ENCODE data around the gene BABAM2. TPM values are rescaled to one million over a fixed set of nuclear protein-coding genes. Genes with fewer than 3 reads are reported as not detected.
"Not testable (repeated sequence)": the region's sequence is repeated elsewhere in the genome, so short reads cannot be mapped to it uniquely, and the experiment has no call there.

The BABAM2 gene
- total and polyA plus RNA-seq, 5 donors, result 45.2 to 65.2 (median 64.0) TPM

DNA sequence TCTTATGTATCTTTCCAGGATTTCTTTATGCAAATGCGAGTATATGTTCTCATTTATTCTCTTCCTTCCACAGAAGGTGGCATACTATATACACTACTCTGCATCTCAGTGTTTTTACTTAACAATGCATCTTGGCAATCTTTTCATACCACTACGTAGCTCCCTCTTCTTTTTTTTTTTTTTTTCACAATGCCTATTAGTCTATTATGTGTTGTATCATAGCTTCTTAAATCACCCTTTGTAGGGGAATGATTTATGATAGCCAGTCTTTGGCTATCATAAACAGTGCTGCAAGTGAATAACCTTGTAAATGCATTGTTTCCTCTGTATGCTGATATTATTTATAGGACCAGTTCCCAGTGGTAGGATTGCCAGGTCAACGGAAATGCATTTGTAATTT is 204.2 kb downstream of the BABAM2 start:
- Histone ChIP-seq H3K27ac (ENCODE audit: low read length) (no peak overlapping the region), H3K4me3 (ENCODE audit: low read length) (no peak overlapping the region), H3K4me1 (ENCODE audit: control insufficient read depth, insufficient read depth, low read length) (no peaks in the 10 kb centered on the region), H3K9me3 (ENCODE audit: control insufficient read depth, low read length) (no peaks in the 10 kb centered on the region), H3K27me3 (ENCODE audit: control insufficient read depth, insufficient read depth) (no peaks in the 10 kb centered on the region)
- no peak for DNase-seq
- ATAC-seq, result no peak
- 92% methylated on average over 3 of the region's 3 CpGs for WGBS
- intact Hi-C loops (cut with DNase I), result no loop called here

- no peaks in the 10 kb centered on the region for H3K9me3 ChIP-seq (ENCODE audit: control insufficient read depth, low read length)
- no peaks in the 10 kb centered on the region for H3K27me3 ChIP-seq (ENCODE audit: control insufficient read depth, insufficient read depth)
- H3K27ac ChIP-seq (ENCODE audit: low read length), result no peak overlapping the region
- 98% methylated on average over 2 of the region's 2 CpGs for WGBS
- DNase-seq (no peak), ATAC-seq (no peak)
- intact Hi-C loops (cut with DNase I), result no loop called here
- no peaks in the 10 kb centered on the region for H3K4me1 ChIP-seq (ENCODE audit: control insufficient read depth, insufficient read depth, low read length)
- no peak overlapping the region for H3K4me3 ChIP-seq (ENCODE audit: low read length)
Observed at GRCh38 chr2:28095622-28096021, 205.1 kb downstream of the BABAM2 start.

DNA sequence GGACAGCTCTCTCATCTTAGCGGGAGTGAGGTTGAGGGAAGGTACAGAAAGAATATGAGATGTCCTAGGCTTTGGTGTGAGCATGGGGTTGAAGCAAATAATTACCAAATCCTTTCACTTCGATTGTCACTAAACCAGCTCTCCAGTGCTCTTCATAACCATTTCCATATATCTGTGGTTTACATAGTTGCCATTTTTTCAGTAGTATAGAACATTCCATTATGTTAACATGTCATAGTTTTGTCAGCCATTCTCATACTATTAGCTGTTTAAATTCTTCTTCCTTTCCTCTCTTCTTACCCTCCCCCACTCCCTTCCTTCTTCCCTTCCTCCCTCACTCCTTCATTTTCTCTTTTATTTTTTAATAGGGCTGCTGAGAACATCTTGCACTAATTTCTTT is 205.9 kb downstream of the BABAM2 start:
- no peaks in the 10 kb centered on the region for H3K9me3 ChIP-seq (ENCODE audit: control insufficient read depth, low read length)
- DNase-seq (no peak), ATAC-seq (no peak)
- H3K4me3 ChIP-seq (ENCODE audit: low read length), result no peak overlapping the region
- 95% methylated on average over 2 of the region's 2 CpGs for WGBS
- no peaks in the 10 kb centered on the region for H3K27me3 ChIP-seq (ENCODE audit: control insufficient read depth, insufficient read depth)
- intact Hi-C loops (cut with DNase I), result no loop called here
- H3K27ac ChIP-seq (ENCODE audit: low read length), result no peak overlapping the region
- no peaks in the 10 kb centered on the region for H3K4me1 ChIP-seq (ENCODE audit: control insufficient read depth, insufficient read depth, low read length)

GRCh38 chr2:28098501-28099225 is 208.1 kb downstream of the BABAM2 start:
- ATAC-seq, result no peak
- WGBS, result 77% methylated on average over 4 of the region's 4 CpGs
- no peaks in the 10 kb centered on the region for H3K9me3 ChIP-seq (ENCODE audit: control insufficient read depth, low read length)
- H3K27ac ChIP-seq (ENCODE audit: low read length), result no peak overlapping the region
- H3K4me1 ChIP-seq (ENCODE audit: control insufficient read depth, insufficient read depth, low read length), result peaks cover 3% of the 10 kb centered on the region
- intact Hi-C loops (cut with DNase I), result no loop called here
- H3K4me3 ChIP-seq (ENCODE audit: low read length), result no peak overlapping the region
- DNase-seq, result no peak
- no peaks in the 10 kb centered on the region for H3K27me3 ChIP-seq (ENCODE audit: control insufficient read depth, insufficient read depth)

GRCh38 chr2:28101123-28101522 is 210.6 kb downstream of the BABAM2 start:
- DNase-seq, result no peak
- H3K9me3 ChIP-seq (ENCODE audit: control insufficient read depth, low read length), result no peaks in the 10 kb centered on the region
- intact Hi-C loops (cut with DNase I), result no loop called here
- H3K4me1 ChIP-seq (ENCODE audit: control insufficient read depth, insufficient read depth, low read length), result peaks cover 3% of the 10 kb centered on the region
- H3K27me3 ChIP-seq (ENCODE audit: control insufficient read depth, insufficient read depth), result no peaks in the 10 kb centered on the region
- no peak overlapping the region for H3K27ac ChIP-seq (ENCODE audit: low read length)
- WGBS, result 77% methylated on average over 2 of the region's 2 CpGs
- no peak overlapping the region for H3K4me3 ChIP-seq (ENCODE audit: low read length)
- ATAC-seq, result no peak

GRCh38 chr2:28101892-28102291 is 211.4 kb downstream of the BABAM2 start:
- Histone ChIP-seq H3K9me3 (ENCODE audit: control insufficient read depth, low read length) (no peaks in the 10 kb centered on the region), H3K4me3 (ENCODE audit: low read length) (peak overlapping the region; percentile 33), H3K4me1 (ENCODE audit: control insufficient read depth, insufficient read depth, low read length) (peaks cover 3% of the 10 kb centered on the region), H3K27me3 (ENCODE audit: control insufficient read depth, insufficient read depth) (no peaks in the 10 kb centered on the region), H3K27ac (ENCODE audit: low read length) (no peak overlapping the region)
- ATAC-seq (peak; percentile 74 to 80), DNase-seq (no peak)
- 39% methylated on average over 3 of the region's 3 CpGs for WGBS
- intact Hi-C loops (cut with DNase I), result no loop called here

DNA sequence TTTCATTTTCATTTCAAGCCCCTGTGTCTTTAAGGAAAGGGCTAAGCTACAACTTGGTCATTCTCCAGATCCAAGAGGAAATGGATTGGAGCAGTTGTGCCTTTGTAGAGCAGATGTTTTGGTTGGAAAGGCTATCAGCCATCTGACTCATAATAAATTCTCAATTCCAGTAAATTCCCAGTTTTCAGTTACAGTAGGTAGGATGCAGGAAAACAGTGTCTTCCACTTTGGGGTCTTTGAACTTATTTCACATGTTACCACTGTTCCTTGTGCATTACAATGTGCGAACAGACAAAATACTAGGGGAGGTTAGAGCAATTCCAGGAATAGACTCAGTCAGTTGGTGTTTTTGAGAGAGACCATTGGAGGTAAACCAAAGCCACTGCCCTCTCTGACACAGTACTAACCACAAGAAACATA is 211.9 kb downstream of the BABAM2 start:
- Histone ChIP-seq H3K4me3 (ENCODE audit: low read length) (peak overlapping the region; percentile 33), H3K27ac (ENCODE audit: low read length) (peak overlapping the region; percentile 64), H3K9me3 (ENCODE audit: control insufficient read depth, low read length) (no peaks in the 10 kb centered on the region), H3K27me3 (ENCODE audit: control insufficient read depth, insufficient read depth) (no peaks in the 10 kb centered on the region), H3K4me1 (ENCODE audit: control insufficient read depth, insufficient read depth, low read length) (peaks cover 3% of the 10 kb centered on the region)
- intact Hi-C loops (cut with DNase I), result no loop called here
- DNase-seq (no peak), ATAC-seq (peak; percentile 87 to 93)
- 19% methylated on average over 1 of the region's 1 CpG for WGBS

DNA sequence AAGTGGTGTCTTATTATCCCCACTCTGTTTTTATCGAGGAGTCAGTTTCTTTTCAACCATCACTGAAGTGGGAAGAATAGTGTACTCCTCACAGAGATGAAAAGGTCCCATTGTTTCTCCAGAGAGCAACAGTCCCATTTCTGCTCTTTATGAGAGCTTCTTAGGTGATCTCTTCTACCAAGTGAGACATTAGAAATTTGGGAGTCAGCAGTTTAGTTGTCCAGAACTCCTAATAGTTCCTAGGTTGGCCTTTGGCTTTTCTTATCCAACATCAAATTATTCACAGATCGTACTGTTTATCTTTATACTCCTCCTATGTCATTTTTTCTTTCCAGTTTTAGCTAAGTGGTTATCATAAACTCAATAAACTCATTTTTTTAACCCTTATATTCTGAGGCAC is 213.1 kb downstream of the BABAM2 start:
- peaks cover 3% of the 10 kb centered on the region for H3K4me1 ChIP-seq (ENCODE audit: control insufficient read depth, insufficient read depth, low read length)
- no peaks in the 10 kb centered on the region for H3K27me3 ChIP-seq (ENCODE audit: control insufficient read depth, insufficient read depth)
- H3K9me3 ChIP-seq (ENCODE audit: control insufficient read depth, low read length), result no peaks in the 10 kb centered on the region
- ATAC-seq, result no peak
- no peak for DNase-seq
- H3K4me3 ChIP-seq (ENCODE audit: low read length), result no peak overlapping the region
- no peak overlapping the region for H3K27ac ChIP-seq (ENCODE audit: low read length)
- intact Hi-C loops (cut with DNase I), result no loop called here
- WGBS, result 88% methylated on average over 2 of the region's 2 CpGs

GRCh38 chr2:28108143-28108542 is 217.6 kb downstream of the BABAM2 start:
- intact Hi-C loops (cut with DNase I), result no loop called here
- no peaks in the 10 kb centered on the region for H3K9me3 ChIP-seq (ENCODE audit: control insufficient read depth, low read length)
- no peak overlapping the region for H3K4me3 ChIP-seq (ENCODE audit: low read length)
- H3K4me1 ChIP-seq (ENCODE audit: control insufficient read depth, insufficient read depth, low read length), result no peaks in the 10 kb centered on the region
- DNase-seq, result no peak
- WGBS, result 71% methylated on average over 2 of the region's 2 CpGs
- H3K27ac ChIP-seq (ENCODE audit: low read length), result no peak overlapping the region
- H3K27me3 ChIP-seq (ENCODE audit: control insufficient read depth, insufficient read depth), result no peaks in the 10 kb centered on the region
- ATAC-seq, result no peak

DNA sequence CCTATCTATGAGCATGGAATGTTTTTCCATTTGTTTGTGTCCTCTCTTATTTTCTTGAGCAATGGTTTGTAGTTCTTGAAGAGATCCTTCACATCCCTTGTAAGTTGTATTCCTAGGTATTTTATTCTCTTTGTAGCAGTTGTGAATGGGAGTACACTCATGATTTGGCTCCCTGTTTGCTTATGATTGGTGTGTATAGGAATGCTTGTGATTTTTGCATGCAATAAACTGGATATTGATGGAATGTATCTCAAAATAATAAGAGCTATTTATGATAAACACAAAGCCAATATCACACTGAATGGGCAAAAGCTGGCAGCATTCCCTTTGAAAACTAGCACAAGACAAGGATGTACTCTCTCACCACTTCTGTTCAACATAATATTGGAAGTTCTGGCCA is 223.2 kb downstream of the BABAM2 start:
- H3K27me3 ChIP-seq (ENCODE audit: control insufficient read depth, insufficient read depth); ATAC-seq; intact Hi-C loops (cut with DNase I): not testable (repeated sequence)

DNA sequence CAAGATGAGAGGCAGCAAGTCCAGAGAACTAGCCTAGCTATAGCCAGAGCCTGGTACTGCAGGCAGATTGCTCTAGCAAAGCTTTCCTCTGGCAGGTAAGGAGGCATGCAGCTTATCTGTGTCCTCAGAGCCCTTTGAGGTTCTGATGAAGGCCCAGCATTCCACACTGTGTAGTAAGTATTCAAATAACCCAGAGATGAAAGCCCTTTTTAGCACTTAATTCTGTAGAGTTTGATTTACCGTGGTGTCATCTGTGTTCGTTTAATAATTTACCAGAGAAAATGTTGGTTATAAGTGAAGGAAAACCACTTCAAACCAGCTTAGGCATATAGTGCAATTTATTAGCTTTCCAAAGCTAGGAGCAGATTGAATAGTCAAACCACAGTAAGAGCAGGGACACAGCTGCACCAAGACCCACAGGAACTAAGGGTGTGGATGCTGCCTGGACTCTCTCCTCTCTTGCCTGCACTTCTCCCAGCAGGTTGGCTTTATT is 226.6 kb downstream of the BABAM2 start:
- 85% methylated on average over 2 of the region's 2 CpGs for WGBS
- Histone ChIP-seq H3K4me1 (ENCODE audit: control insufficient read depth, insufficient read depth, low read length) (no peaks in the 10 kb centered on the region), H3K9me3 (ENCODE audit: control insufficient read depth, low read length) (no peaks in the 10 kb centered on the region), H3K4me3 (ENCODE audit: low read length) (no peak overlapping the region), H3K27me3 (ENCODE audit: control insufficient read depth, insufficient read depth) (no peaks in the 10 kb centered on the region), H3K27ac (ENCODE audit: low read length) (no peak overlapping the region)
- no peak for ATAC-seq
- intact Hi-C loops (cut with DNase I), result no loop called here
- DNase-seq, result no peak

More for the DNA sequence above, 223.2 kb downstream of the BABAM2 start:
- H3K9me3 ChIP-seq (ENCODE audit: control insufficient read depth, low read length); DNase-seq; H3K4me3 ChIP-seq (ENCODE audit: low read length); H3K27ac ChIP-seq (ENCODE audit: low read length); H3K4me1 ChIP-seq (ENCODE audit: control insufficient read depth, insufficient read depth, low read length): not testable (repeated sequence)

- ATAC-seq (no peak), DNase-seq (no peak)
- intact Hi-C loops (cut with DNase I), result no loop called here
- Histone ChIP-seq H3K27me3 (ENCODE audit: control insufficient read depth, insufficient read depth) (no peaks in the 10 kb centered on the region), H3K4me3 (ENCODE audit: low read length) (no peak overlapping the region), H3K9me3 (ENCODE audit: control insufficient read depth, low read length) (no peaks in the 10 kb centered on the region), H3K4me1 (ENCODE audit: control insufficient read depth, insufficient read depth, low read length) (no peaks in the 10 kb centered on the region), H3K27ac (ENCODE audit: low read length) (no peak overlapping the region)
- WGBS, result 93% methylated on average over 1 of the region's 1 CpG
Observed at GRCh38 chr2:28119631-28120030, 229.1 kb downstream of the BABAM2 start.

Measured in right cardiac atrium (tissue), 5 donors.